Hepatic stellate cell (primary cell): ENCODE results near the gene BMPR1A.

ENCODE experiments used
- DNase-seq: peaks from one replicate; pipeline ENCODE4 v3.0.0; 2011; ENCODE audit warnings: low spot score

The BMPR1A gene

DNA sequence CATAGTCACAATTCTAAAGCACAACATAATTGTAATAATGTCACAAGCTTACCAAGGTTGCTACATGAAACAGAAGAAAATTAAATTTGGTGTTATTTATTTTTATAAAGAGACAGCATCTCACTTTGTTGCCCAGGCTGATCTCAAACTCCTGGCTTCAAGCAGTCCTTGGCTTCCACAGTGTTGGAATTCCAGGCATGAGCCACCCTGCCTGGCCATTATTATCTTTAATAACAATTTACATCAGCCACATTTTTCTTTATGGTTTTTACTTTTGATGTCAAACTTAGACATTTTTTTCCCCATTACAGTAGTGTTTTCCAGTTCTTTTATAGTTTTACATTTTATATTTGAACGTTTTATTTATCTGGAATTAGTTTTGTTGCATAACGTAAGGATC, 46.7 kb downstream of the BMPR1A start:
- peak; percentile 20 for DNase-seq

GRCh38 chr10:86804805-86805204, 48.4 kb downstream of the BMPR1A start:
- DNase-seq: no peak

DNA sequence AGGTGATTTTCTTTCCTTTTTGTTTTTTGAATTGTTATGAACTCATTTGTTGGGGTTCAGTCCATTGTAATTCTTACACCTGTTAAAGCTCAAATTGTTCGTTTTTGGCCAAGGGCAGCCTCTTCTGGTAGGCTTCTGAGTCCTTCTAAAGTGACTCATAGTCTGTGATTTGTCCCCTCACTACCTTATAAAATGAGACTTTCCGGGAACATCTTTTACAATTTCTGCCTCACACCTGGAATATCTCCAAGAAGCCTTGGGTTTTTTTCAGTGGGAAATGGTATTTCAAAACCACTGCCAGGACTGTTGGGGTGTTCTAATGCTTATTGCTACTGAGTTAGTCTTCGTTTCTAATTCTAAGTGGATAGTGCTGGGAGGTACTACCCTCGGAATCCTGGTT, 56.7 kb downstream of the BMPR1A start:
- no peak for DNase-seq

GRCh38 chr10:86813982-86814381, 57.6 kb downstream of the BMPR1A start:
- DNase-seq: no peak

DNA sequence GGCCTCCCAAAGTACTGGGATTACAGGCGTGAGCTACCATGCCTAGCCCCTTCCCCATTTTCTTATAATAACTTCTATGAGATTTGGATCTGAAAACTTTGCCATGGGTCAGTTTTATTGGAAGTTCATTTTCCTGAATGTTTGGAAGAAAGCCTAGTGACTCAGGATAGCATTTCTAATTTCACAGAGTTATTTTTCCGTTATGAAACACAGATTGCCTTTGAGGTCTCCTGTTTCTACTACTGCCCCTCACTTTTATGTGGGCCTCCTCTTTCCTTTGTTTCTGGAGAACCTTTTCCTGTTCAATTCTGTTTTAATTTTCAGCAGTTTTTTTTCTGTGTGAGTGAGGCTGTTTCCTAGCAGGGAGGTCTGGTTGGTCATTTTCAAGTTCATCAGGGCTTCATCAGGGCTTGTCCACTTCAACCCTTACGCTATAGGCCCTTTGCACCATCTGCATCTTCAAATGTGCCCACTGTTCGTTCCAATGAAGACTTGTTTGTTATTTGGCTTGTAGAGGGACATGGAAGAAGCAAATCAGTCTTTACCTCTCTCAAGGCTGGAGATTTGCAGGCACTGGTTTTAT, 58.7 kb downstream of the BMPR1A start:
- DNase-seq: no peak

GRCh38 chr10:86815640-86816039, 59.2 kb downstream of the BMPR1A start:
- no peak for DNase-seq

GRCh38 chr10:86817246-86817645, 60.8 kb downstream of the BMPR1A start:
- no peak for DNase-seq

- no peak for DNase-seq
Observed at GRCh38 chr10:86819567-86819966, 63.1 kb downstream of the BMPR1A start.

- DNase-seq: no peak
Observed at GRCh38 chr10:86820509-86820908, 64.1 kb downstream of the BMPR1A start.

DNA sequence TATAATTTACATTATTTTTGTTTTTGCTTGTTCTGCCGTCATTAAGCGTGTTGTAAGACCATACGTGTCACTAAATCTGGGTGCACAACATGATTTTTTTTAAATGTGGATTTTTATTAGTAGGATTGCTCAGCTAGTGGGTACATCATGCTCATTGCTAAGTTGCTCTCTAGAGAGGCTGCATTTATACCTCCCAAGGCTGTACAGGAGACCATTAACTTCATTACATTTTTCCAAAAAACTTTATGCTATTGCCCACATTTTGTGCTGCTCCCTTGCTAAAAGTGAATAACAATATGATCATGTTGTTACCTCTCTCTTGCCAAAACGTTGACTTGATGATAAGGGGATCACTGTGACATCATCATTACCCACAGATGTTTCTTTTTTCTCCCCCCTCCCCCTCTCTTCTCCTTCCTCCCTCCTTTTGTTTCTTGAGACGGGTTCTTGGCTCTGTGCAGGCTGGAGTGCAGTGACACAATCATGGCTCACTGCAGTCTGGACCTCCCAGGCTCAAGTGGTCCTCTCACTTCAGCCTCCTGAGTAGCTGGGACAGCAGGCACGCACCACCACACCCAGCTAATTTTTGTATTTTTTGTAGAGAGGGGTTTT, 65.1 kb downstream of the BMPR1A start:
- no peak for DNase-seq

GRCh38 chr10:86823565-86823964, 67.1 kb downstream of the BMPR1A start:
- no peak for DNase-seq

- DNase-seq: no peak
Observed at GRCh38 chr10:86824151-86824550, 67.7 kb downstream of the BMPR1A start.

DNA sequence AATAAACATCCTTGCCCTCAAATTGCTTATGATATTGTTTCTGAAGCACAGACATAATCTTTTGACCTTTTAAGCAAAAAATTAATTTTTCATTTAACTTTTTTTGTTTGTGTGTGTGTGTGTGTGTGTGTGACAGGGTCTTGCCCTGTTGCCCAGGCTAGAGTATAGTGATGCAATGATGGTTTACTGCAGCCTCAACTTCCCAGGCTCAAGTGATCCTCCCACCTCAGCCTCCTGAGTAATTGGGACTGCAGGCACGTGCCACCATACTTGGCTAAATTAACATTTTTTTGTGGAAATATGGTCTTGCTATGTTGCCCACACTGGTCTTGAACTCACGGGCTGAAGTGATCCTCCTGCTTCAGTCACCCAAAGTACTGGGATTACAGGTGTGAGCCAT, 68.9 kb downstream of the BMPR1A start:
- DNase-seq: no peak

- no peak for DNase-seq
Observed at GRCh38 chr10:86827639-86828038, 71.2 kb downstream of the BMPR1A start.

DNA sequence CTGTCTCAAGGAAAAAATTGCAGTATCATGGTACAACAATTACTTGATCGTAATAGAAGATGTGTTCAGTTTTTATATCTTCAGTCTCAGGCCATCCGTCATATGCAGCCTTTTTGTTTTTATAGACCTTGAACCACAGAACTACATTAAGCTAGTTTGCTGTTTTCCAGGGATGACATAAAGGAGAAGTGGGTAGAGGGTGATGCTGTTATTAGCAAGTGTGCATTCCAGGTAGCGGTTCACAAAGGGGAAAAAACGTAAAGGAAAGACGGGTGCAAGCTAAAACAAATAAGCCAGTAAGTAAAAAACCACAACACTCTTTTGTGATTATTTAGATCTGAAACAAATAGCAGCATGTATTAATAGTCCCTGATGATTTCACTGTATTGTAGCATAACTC, 71.7 kb downstream of the BMPR1A start:
- DNase-seq: no peak

DNA sequence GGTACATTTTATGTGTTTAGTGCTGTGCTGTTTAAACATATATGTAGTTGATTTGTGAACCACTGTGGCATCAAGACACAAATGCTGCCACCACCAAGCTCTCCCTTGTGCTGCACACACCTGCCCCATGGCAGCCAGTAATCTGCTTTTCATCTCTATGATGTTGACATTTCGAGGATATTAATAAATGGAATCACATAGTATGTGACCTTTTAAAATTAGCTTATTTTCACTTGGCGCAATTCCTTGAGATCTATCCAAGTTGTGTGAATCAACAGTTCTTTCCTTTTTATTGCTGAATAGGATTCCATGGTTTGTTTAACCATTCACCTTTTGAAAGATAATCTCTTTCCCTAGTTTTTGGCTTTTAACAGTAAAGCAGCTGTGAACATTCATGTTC, 73.1 kb downstream of the BMPR1A start:
- no peak for DNase-seq

DNA sequence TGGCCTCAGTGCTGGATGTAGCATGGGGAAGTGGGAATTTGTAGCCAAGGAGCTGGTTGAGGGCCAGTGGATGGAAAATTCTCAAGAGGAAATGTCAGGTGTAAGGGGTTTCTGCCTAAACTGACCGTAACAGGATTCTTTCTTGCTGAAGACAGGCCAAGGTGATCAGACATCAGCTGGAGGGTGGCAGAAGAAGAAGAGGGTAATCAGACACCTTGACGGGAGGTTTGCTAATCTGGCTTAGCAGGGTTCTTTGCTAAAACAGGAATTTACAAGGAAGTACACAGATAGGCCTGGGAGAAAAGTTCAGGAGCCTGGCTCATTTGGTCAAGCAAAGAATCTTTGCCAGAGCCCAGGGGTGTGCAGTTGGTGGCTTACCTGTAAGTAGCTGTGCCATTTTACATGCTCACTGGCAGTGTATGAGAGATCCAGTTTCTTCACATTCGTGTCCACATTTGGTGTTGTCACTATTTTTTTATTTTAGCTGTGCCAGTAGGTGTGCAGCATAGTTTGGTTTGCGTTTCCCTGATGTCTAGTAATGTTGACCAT, 73.7 kb downstream of the BMPR1A start:
- no peak for DNase-seq

DNA sequence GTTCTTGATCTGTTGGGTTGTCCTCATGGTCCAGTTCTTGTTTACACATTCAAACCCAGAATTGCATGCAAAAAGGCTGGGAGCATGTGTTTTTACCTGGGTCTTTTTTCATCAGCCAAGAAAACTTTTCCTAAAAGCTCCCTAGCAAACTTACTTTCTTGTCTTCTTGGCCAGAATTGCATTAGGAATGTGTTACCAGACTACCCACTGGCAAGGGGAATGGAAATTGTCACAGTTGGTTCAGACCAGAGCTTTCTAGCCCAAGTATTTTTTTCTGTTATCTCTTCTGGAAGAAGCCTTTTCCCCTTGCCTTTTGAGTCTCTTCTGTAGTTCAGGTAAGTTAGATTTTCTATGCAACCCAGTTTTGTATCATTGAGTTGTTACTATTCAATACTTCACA, 77.5 kb downstream of the BMPR1A start:
- DNase-seq: no peak

DNA sequence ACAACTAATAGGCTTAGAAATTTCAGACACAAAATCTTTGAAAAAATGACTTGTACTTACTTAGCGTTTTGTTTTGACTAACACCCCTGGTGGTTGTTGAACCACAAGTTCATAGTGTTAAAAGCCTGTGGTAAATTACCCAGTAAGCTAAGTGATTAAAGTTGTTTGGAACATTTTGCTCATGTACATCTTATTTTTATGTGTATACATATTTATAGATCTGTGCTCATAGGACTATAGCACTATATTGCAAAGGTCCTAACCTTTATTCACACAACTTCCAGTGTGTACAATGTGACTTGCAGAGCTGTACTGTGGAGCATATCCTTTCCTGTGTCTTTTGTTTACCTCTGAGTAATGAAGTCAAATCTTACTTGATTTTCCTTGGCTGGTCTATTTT, 79.6 kb downstream of the BMPR1A start:
- no peak for DNase-seq

DNA sequence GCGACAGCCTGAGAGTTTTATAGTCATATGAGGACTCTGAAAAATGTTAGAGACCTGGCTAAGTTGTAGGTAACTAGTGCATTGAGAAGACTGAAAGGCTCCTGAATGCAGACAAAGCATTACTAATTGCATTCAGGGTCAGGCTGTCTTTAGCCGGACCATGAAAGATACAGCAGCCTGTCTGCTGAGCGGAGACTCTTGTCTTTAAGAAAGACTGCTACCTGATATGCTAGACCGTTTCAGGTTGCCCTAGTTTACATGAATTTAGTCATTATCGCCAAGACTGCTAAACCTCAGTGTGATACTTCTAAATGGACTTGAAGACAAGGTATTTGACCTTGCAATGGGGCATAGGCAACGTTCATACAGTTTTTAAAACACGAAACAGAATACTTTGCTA, 81.2 kb downstream of the BMPR1A start:
- DNase-seq: no peak

GRCh38 chr10:86840498-86840897, 84.1 kb downstream of the BMPR1A start:
- no peak for DNase-seq

DNA sequence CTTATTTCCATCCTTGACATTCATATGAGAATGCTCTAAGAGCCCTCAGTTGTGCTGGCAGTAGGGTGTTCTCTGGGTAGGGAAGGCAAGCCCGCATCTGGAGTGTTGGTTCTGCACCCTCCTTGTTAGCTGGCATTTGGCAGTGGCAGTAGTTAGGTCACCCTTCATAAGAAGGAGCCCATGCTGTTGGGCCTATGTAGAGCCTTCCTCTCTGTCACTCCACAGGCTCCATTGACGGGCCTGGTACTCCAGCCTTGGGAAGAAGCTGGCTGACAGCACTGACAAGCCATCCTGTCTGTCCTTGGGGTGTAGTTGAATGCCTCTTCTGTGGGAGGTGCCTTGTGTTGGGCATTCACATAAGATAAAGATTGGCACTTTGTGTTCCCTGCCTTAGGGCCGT, 89.7 kb downstream of the BMPR1A start:
- DNase-seq: no peak

- no peak for DNase-seq
Observed at GRCh38 chr10:86848747-86849146, 92.3 kb downstream of the BMPR1A start.
